Ramos (cell line): ENCODE results near the gene KMT5B.

Experiments
- in situ Hi-C: fragments of 300-500 bp; cut with MboI; formaldehyde crosslinking; loops from one replicate; pipeline ENCODE4 v1.14.3; 2022; ENCODE audit warnings: low sequenced_read_pairs; ENCODE audit not compliant: unreplicated experiment

Gene KMT5B

GRCh38 chr11:68221406-68221805 is 8.3 kb upstream of the KMT5B start:
- in situ Hi-C loops, result loop anchor here (25.0 kb wide), 1 partner anchor 359 kb away; no protein-coding TSS in a partner anchor

DNA sequence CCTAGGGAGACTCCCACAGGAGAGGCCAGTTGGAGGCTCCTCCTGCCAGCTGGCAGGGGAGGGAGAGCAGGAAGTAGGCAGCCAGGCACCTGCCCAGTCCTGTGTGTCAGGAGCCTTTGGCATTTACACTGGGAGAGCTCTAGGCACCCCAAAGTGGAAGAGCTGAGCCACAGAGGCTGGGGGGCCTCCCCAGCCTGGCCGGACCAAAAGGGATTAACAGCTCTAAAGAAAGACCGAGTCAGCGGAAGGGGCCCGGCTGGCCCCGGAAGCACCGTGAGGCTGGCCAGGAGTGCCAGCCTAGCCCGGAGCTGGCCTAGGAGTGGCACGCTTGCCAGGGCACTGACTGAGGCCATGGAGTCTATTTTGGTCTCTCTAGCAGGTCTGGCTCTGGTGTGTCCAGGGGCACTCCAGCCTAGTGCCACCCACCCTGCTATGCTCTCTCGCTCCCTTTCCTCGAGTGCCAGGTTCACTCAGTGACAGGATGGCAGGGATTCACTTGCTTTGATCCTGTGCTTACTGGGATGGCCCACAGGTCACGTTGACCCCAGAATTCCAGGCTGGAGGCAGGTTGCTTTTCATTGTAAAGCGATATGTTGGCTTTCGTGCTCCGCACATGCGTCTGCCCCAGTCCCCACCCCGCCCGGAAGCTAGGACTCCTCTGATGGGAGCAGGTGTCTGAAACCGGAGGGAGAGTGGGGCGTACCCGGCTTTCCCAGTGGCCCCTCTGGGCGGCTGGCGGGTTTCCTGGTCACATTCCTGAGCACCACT is 3.3 kb upstream of the KMT5B start:
- in situ Hi-C loops, result loop anchor here (25.0 kb wide), 1 partner anchor 354 kb away; no protein-coding TSS in a partner anchor

- in situ Hi-C loops, result loop anchor here (25.0 kb wide), 1 partner anchor 353 kb away; no protein-coding TSS in a partner anchor
Observed at GRCh38 chr11:68215524-68216170, 2.6 kb upstream of the KMT5B start.

GRCh38 chr11:68215087-68215445 is 2.0 kb upstream of the KMT5B start:
- in situ Hi-C loops, result loop anchor here (25.0 kb wide), 1 partner anchor 353 kb away; no protein-coding TSS in a partner anchor

- in situ Hi-C loops, result loop anchor here (25.0 kb wide), 1 partner anchor 352 kb away; no protein-coding TSS in a partner anchor
Observed at GRCh38 chr11:68214173-68215086, 1.3 kb upstream of the KMT5B start.

DNA sequence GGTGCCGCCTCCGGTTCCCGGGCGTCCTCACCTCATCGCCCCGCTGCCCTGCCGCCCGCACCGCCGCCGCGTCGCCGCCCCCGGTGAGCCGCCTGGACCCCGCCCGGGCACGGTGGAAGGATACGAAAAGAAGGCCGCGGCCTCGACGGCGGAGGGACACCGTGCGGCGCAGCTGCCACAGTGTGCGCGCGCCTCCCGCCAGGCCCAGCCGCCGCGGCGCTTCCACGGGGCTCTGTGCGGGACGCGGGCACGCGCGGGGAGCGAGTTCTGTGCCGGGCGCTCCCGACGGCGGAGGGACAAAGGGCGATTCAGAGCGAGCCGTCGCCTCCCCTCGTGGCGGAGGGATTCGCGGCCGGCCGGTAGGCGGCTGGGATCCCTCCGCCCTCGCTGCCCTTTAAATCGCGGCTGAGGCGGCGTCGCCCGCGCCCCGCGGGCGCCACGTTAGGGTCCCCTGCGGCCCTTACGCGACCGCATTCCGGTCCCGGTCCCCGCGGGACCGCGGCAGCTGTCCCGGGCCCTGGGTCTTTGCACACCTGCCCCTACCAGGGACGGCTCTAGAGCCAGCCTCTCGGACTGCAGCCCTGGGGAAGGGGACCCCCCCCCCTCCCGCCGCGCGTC is 568 bp upstream of the KMT5B start:
- in situ Hi-C loops, result loop anchor here (25.0 kb wide), 1 partner anchor 351 kb away; no protein-coding TSS in a partner anchor

DNA sequence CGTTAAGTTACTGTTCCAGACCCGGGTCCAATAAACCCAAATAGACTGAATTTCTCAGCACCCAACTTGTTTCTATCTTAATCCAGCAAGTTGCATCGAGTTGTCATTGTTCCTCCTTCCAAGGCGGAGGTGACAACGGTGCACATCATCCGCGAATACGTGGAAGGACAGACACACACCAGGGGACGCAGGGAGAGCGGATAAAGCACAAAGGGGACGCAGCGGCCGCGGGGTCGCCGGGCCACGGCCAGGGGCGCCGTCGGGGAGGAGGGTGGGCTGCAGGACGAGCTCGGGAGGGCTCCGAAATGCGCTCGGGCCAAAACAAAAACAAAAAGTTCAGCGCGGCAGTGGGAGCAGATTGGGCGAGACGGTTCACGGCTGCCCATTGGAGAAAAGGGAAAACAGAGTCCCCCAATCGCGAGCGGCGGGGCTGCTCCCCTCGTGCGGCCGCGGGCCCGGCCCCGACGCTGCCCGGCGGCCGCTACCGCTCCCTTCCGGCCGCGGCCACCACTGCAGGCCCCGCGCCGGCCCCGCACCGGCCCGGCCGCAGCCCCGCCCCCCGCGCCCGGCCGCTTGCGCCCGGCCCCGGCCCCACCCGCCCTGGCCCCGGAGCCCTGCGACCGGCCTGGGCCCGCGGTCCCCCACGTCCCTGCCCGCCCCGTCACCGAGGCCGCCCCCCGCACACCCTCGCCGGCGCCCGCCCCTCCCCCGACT is 518 bp downstream of the KMT5B start:
- in situ Hi-C loops, result loop anchor here (25.0 kb wide), 1 partner anchor 350 kb away; no protein-coding TSS in a partner anchor

- in situ Hi-C loops, result loop anchor here (25.0 kb wide), 1 partner anchor 349 kb away; no protein-coding TSS in a partner anchor
Observed at GRCh38 chr11:68211546-68211945, 1.6 kb downstream of the KMT5B start.

- in situ Hi-C loops, result loop anchor here (5.0 to 25.0 kb wide), 2 partner anchors 194 to 344 kb away; partner anchors contain the start of gene ALDH3B1
Observed at GRCh38 chr11:68206211-68206610, 6.9 kb downstream of the KMT5B start.

GRCh38 chr11:68204402-68204801 is 8.7 kb downstream of the KMT5B start:
- in situ Hi-C loops, result loop anchor here (25.0 kb wide), 1 partner anchor 342 kb away; no protein-coding TSS in a partner anchor

- in situ Hi-C loops, result loop anchor here (25.0 kb wide), 1 partner anchor 340 kb away; no protein-coding TSS in a partner anchor
Observed at GRCh38 chr11:68202165-68202564, 10.9 kb downstream of the KMT5B start.

DNA sequence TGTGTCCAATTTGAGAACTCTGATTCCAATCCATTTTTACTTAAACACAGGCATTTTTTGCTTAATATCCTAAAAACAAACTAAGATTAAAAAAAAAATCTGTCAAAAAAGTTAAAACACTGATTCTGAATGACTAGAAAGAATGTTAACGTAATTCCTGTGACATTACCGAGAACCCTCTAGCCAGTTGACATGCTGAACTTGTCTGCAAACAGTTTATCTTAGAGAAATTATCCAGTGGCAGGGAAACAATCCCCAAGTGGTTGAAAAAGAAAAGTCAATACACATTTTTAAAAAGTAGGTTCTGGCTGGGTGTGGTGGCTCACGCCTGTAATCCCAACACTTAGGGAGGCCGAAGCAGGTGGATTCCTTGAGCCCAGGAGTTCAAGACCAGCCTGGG is 11.6 kb downstream of the KMT5B start:
- in situ Hi-C loops, result loop anchor here (25.0 kb wide), 1 partner anchor 339 kb away; no protein-coding TSS in a partner anchor

- in situ Hi-C loops, result loop anchor here (25.0 kb wide), 1 partner anchor 338 kb away; no protein-coding TSS in a partner anchor
Observed at GRCh38 chr11:68200639-68201038, 12.5 kb downstream of the KMT5B start.

GRCh38 chr11:68199295-68199987 is 13.7 kb downstream of the KMT5B start:
- in situ Hi-C loops, result no loop called here

DNA sequence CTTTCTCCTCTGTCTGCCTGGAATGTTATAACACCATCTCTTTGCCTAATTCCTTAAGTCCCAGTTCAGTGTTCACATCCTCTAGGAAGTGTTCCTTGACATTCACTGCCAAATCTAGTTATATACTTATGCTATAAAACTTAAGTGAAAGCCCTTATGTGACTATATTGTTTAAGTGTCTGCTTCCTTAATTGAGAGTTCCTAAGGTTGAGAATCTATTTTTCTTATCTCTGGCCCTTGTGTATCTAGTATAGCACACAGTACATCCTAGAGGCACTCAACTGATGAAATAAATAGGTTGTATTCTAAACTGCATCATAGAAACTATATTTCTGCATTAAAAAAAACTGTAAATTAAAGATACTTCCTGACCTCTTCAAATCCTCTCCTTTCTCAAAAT is 16.9 kb downstream of the KMT5B start:
- in situ Hi-C loops, result no loop called here

DNA sequence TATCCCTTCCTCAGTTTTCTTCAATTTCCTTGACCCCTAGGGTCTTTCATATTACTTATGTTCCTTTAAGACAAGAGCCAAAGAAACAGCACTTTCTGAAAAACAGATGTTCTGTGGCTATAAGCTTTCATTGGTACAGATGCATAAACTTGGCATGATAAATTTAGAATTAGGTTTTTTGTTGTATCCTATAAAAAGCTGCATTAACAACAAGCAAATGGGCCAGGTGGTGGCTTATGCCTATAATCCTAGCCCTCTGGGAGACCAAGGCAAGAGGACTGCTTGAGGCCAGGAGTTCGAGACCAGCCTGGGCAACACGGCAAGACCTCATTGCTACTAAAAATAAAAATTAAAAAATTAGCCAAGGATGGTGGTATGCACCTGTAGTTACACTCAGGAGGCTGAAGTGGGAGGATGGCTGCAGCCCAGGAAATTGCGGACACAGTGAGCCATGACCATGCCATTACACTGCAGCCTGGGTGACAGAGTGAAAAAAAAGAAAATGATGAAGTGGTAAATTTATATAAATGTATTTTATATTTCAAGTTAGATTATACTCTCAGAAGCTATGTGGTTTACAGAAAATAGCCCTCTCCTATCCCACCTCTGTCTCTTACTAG is 18.3 kb downstream of the KMT5B start:
- in situ Hi-C loops, result no loop called here

- in situ Hi-C loops, result no loop called here
Observed at GRCh38 chr11:68193018-68193417, 20.1 kb downstream of the KMT5B start.
